Stimulated activated CD4-positive, alpha-beta T cell treated with anti-CD3 and anti-CD28 coated beads, Interleukin-12 subunit alpha, Interleukin-12 subunit beta, amount 100 ng/mL, for 24 hours (primary cell): Measurements from ENCODE around the gene PRKCQ.
"Not testable (repeated sequence)": the region's sequence is repeated elsewhere in the genome, so short reads cannot be mapped to it uniquely, and the experiment has no call there.

Experiments used
- DNase-seq, 2 experiments: peaks; one replicate each; pipeline ENCODE4 v3.0.0-alpha.2; 2020; ENCODE audit warnings: low read depth in 2 of 2

Gene PRKCQ

DNA sequence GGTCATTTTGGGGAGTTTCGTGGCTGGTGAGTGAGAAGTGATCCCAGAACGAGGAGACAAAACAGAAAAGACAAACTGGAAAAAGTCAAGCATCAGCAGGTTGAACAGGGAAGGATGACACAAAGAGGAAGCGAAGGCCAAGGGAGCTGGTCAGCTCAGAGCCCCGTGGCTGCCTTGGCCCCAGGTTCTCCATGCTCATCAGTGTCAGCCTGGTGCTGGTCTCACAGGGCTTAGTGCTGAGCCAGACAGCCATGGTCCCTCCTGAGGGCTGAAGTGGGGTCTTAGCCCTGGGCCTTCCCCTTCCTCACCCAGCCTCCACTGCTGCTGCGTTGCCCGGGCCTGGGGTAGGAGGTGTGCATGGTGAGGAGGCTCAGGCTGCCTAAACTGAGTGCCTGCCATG, 193.7 kb downstream of the PRKCQ start:
- DNase-seq: no peak

DNA sequence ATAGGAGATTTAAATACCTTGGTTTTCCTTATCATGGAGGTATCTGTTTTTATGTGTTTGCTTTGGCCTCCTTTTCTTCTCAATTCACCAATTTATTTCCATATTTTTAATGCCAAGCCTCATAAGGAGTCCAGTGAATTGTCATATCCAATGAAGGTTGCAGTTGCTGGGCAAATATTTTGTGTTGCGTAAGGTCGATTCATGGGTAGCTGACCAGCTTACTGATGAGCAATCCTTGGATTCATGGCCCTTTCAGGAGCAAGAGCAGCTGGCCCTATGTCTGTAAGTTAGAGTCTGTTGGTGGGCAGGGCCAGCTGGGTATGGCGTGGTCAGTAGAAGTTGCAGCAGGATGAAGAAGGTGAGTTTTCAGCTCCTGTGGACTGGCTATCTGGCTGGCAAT, 194.4 kb downstream of the PRKCQ start:
- no peak for DNase-seq

DNA sequence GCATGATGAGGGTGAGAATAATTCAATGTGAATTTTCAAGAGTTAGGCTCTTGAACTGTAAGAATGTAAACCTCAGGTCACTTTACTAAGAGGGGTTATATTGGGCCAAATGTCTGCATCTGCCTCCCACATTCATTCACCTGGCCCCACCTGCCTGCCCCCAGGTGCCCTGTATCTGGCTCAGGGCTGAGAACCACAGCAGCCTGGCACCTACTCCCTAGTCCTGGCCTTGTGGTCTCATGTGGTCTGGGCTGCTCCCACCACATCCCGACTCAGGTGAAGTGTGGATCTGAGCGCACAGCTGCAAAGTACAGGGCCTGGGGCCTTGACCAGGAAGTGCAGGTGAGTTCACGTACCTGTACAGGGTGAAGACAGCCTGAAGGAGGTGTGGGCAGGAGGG, 195.2 kb downstream of the PRKCQ start:
- DNase-seq: no peak

DNA sequence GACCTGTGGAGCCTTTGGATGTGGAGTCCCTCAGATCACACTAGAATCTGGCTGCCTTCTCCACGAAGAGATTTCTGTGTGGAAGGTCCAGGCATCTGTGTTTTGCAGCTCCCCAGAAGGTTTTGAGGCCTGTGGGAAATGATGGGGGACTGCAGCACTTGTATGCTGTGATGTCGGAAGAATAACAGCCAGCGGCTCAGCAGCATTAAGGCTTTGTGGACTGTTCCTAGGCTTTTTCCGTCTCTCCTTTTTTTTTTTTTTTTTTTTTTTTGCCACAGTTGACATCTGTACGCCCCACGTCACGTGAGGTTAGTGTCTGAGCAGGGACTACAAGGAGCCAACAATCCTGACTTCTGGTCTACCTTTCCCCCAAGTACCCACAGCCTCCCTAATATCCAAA, 196.0 kb downstream of the PRKCQ start:
- DNase-seq: no peak

DNA sequence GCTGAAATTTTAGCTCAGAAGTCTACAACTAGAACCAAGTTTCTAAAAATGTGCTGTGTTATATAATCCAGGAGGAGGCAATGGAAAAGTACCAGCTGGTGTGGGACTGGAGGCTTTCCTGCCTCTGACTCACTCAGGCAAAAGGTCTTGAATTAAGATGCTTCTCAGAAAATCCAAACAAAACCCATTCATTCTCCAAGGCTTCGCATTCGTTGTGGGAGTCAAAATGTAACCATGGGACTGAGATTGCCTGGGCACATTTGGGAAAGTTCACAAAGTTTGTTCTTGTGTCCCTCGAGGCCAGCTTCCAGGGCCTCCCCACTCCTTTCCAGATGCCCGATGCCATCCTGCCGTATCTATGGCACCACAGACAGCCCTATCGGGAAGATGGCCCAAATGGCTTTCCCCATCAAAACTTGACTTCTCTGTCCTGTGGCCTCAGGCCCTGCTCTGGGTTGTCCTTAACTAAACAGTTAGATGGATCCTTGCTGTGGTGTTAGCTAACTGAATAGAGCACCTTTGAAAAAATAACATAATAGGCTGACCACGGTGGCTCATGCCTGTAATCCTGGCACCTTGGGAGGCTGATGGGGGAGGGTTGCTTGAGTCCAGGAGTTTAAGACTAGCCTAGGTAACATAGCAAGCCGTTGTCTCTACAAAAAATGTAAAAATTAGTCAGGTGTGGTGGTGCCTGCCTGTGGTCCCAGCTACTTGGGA, 196.8 kb downstream of the PRKCQ start:
- no peak for DNase-seq

DNA sequence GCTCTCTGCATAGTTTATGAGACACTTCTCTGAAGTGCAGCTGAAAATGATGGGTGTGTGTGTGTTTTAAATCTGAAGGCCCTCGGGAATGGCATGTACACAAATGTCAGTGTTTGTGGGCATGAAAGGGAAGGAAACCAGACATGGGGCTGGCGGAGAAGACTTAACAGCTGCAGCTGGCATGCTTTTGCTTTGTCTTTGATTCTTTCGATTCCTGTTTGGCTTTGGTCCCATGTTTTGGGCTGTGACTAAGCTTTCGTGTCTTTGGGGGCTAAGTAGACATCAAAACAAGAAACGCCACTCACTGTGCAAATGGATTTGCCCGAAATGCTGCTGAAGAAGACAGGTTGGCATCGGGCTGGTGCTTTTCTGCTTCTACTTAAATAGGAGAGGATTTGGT, 198.0 kb downstream of the PRKCQ start:
- DNase-seq: peak in 1 of 2 experiments; percentile 17

DNA sequence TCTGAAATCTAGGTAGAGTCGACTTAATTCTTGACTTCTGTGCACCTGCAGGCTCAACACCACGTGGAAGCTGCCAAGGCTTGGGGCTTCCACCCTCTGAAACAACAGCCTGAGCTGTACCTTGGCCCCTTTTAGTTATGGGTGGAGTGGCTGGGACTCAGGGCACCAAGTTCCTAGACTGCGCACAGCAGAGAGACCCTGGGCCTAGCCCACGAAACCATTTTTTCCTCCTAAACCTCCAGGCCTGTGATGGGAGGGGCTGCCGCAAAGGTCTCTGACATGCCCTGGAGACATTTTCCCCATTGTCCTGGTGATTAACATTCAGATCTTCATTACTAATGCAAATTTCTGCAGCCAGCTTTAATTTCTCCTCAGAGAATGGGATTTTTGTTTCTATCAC, 199.6 kb downstream of the PRKCQ start:
- DNase-seq: not testable (repeated sequence)

DNA sequence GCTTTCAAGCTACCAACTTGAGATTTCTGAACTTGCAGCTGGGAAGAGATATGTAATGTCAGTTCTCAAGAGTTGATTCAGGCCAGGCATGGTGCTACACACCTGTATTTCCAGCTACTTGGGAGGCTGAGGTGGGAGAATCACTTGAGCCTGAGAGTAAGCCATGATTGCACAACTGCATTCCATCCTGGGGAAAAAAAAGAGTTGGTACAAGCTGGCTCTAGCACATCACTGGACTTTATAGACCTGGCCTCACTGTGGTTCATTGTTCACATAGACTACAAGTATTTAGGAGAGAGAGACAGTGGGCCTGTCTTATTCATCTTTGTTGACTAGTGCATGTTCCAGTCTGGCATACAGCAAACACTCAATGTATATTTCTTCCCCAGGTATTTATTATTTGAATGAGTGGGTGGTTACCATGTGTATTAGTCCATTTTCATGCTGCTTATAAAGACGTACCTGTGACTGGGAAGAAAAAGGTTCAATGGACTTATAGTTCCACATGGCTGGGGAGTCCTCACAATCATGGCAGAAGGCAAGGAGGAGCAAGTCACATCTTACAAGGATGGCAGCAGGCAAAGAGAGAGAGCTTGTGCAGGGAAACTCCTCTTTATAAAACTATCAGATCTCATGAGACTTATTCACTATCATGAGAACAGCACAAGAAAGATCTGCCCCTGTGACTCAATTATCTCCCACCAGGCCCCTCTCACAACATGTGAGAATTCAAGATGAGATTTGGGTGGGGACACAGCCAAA, 200.9 kb downstream of the PRKCQ start:
- no peak for DNase-seq
